Mucosa of stomach (tissue), 1 donor: ENCODE data around the gene YOD1.

ENCODE experiments used
- H3K27me3 ChIP-seq: one replicate; pipeline ENCODE4 v1.7.0; 2013; ENCODE audit warnings: mild to moderate bottlenecking, low read length; ENCODE audit not compliant: control insufficient read depth, insufficient read depth
- H3K36me3 ChIP-seq: one replicate; pipeline ENCODE4 v1.7.0; 2013; ENCODE audit warnings: low read length; ENCODE audit not compliant: control insufficient read depth, insufficient read depth
- H3K4me1 ChIP-seq: one replicate; pipeline ENCODE4 v1.7.0; 2013; ENCODE audit warnings: mild to moderate bottlenecking, low read length; ENCODE audit not compliant: control insufficient read depth, insufficient read depth
- H3K4me3 ChIP-seq: one replicate; pipeline ENCODE4 v1.7.0; 2013; ENCODE audit warnings: low read length
- H3K9ac ChIP-seq: one replicate; pipeline ENCODE4 v1.7.0; 2013; ENCODE audit warnings: mild to moderate bottlenecking, low read length, moderate library complexity
- H3K9me3 ChIP-seq: one replicate; pipeline ENCODE4 v1.7.0; 2013; ENCODE audit warnings: mild to moderate bottlenecking, low read length, moderate library complexity; ENCODE audit not compliant: control insufficient read depth
- donor health status: Pancreatic carcinoma.

The YOD1 gene

DNA sequence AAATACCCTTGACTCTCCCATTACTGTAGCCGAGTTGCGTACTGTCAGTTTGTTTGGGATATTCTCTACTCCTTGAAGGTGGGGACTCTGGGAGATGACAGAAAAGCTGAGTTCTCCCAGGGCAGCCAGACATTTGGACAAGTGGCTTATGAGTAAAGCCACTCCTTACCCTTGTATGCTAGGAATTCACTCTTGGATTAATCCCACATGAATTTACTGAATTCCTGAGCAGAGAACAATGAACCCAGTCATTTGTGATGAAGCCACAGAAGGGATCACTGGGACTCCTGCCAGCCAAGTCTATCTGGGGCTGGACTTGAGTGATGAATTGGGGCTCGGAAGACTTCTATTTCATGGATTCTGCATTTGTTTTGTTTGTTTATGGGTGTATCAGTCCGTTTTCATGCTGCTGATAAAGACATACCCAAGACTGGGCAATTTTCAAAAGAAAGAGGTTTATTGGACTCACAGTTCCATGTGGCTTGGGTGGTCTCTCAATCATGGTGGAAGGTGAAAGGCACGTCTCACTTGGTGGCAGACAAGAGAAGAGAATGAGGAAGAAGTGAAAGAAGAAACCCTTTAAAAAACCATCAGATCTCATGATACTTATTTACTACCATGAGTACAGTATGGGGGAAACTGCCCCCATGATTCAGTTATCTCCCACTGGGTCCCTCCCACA lies 43.5 kb downstream of the YOD1 start:
- Histone ChIP-seq H3K4me1 (peaks cover 91% of the 10 kb centered on the region), H3K36me3 (no peaks in the 10 kb centered on the region), H3K27me3 (no peaks in the 10 kb centered on the region), H3K9me3 (no peaks in the 10 kb centered on the region), H3K4me3 (no peak overlapping the region), H3K9ac (no peak overlapping the region)

DNA sequence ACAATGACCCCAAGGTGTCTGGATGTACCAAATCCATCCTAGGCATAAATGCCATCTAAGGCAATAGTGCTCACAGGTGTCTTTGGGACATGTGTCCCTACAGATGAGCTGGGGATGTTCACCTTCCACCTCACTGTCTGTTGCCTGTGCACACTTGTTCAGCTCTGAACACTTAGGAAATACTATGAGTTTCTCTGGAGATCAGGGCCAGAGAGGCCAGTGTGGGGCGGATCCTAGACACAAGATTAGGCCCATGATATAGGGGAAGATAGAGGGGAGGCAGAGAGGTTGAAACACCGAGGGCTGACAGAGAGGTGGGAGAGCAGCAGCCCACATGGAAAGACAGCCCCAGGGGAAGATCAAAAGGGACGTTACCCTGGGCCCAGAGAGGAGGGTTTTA lies 44.1 kb downstream of the YOD1 start:
- Histone ChIP-seq H3K9me3 (no peaks in the 10 kb centered on the region), H3K36me3 (no peaks in the 10 kb centered on the region), H3K9ac (no peak overlapping the region), H3K27me3 (no peaks in the 10 kb centered on the region), H3K4me1 (peaks cover 95% of the 10 kb centered on the region), H3K4me3 (no peak overlapping the region)

DNA sequence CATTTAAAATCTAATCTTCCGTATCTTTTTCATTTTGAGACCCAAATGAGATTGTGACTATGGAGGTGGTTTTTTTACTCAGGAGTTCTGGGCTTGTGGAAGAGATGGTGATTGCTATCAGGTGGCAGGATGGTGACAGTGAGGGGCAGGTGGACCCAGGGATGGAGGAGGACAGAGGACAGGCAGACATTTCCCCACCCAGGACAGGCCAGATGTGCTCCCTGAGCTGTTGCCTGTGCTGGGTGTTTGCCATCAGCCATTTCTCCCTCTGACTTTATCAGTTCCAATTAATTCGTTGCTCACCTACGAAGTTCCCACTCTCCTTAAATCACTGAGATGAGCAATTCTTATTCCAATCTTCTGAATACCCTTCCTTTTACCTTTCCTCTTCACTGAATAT lies 44.9 kb downstream of the YOD1 start:
- peak overlapping the region; percentile 60 for H3K9ac ChIP-seq
- no peaks in the 10 kb centered on the region for H3K27me3 ChIP-seq
- H3K9me3 ChIP-seq, result no peaks in the 10 kb centered on the region
- no peak overlapping the region for H3K4me3 ChIP-seq
- no peaks in the 10 kb centered on the region for H3K36me3 ChIP-seq
- peaks cover 95% of the 10 kb centered on the region for H3K4me1 ChIP-seq

DNA sequence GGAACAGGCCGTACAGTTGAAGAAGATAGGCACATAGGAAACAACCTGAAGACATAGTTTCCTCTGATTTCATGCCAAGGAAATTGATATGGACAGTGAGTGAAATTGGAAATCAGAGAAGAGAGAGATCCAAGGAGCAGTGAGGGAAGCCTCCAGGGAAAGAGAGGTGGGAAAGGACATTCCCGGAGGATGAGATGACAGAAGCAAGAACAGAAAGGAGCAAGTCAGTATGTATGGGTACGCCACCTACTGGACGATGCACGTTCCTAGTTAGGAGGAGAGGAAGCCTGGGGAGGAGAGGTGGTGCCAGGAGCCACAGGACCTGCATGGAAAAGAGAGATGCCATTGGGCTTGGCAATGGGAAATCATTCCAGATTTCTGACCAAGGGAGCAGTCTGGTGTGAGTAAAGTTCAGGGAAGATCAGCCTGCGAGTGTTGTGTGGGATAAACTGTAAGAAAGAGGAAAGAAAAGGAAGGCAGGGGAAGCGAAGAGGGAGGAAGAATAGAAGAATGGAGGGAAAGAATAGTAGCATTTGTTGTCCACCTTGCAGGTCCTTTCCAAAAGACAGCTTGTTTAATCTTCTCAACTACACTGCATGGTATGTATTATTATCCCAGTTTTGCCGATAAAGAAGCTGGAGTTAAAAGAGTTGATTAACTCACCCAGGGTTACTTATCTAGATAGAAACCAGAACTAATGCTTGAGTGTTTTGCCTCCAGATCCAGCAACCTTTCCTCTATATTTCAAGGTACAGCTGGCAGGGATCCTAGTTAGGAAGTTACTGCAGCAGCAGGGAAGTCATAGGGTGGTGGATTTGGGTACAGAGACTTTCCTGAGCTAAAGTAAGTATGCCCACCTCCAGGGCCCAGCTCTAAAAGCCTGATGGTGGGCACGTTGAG lies 45.8 kb downstream of the YOD1 start:
- Histone ChIP-seq H3K9ac (peak overlapping the region; percentile 60), H3K4me1 (peaks cover 89% of the 10 kb centered on the region), H3K4me3 (no peak overlapping the region)

DNA sequence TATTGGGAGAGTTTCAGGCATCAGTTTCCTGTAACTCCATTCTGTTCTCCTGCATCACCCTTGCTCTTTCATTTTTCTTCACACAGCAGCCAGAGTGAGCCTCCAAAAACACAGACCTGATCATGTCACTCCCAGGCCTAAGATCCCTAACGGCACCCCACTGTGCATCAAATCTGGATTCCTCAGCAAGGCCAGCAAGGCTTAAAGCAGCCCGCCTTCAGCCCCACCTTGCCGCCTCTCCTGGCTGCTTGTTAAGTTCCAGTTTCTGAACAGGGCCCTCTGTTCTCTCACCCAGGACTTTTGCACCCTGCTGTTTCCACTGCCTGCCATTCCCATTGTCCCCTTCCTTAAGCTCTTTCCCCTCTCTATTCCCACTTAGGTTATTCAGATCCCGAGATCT lies 47.8 kb downstream of the YOD1 start:
- H3K9me3 ChIP-seq, result no peaks in the 10 kb centered on the region
- H3K36me3 ChIP-seq, result no peaks in the 10 kb centered on the region
- peak overlapping the region; percentile 16 for H3K9ac ChIP-seq
- H3K4me3 ChIP-seq, result no peak overlapping the region
- H3K4me1 ChIP-seq, result peaks cover 70% of the 10 kb centered on the region
- H3K27me3 ChIP-seq, result no peaks in the 10 kb centered on the region

More for the DNA sequence above, 45.8 kb downstream of the YOD1 start:
- H3K27me3 ChIP-seq, result no peaks in the 10 kb centered on the region
- H3K36me3 ChIP-seq, result no peaks in the 10 kb centered on the region
- H3K9me3 ChIP-seq, result no peaks in the 10 kb centered on the region

DNA sequence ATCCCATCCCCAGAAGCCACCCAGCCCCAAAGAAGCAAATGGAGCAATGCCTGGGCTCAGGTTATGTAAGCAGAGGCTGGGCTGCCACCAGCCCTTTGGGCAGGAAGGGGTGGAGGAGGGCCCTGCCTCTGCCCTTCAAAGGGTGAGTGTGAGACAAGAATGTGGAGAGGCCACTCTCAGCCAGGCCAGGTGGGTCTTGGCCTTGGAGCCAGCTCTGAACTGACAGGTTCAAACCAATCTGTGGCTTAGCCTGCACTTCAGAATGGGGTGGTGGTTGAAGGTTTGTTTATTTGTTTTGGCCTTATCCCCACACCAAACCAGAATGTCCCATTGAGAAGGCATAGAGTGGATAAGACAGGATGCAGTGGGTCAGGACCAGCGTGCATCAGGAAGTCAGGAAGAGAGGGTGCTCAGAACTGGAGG lies 48.3 kb downstream of the YOD1 start:
- no peaks in the 10 kb centered on the region for H3K36me3 ChIP-seq
- peaks cover 65% of the 10 kb centered on the region for H3K4me1 ChIP-seq
- no peaks in the 10 kb centered on the region for H3K27me3 ChIP-seq
- no peak overlapping the region for H3K4me3 ChIP-seq
- no peak overlapping the region for H3K9ac ChIP-seq
- H3K9me3 ChIP-seq, result no peaks in the 10 kb centered on the region

DNA sequence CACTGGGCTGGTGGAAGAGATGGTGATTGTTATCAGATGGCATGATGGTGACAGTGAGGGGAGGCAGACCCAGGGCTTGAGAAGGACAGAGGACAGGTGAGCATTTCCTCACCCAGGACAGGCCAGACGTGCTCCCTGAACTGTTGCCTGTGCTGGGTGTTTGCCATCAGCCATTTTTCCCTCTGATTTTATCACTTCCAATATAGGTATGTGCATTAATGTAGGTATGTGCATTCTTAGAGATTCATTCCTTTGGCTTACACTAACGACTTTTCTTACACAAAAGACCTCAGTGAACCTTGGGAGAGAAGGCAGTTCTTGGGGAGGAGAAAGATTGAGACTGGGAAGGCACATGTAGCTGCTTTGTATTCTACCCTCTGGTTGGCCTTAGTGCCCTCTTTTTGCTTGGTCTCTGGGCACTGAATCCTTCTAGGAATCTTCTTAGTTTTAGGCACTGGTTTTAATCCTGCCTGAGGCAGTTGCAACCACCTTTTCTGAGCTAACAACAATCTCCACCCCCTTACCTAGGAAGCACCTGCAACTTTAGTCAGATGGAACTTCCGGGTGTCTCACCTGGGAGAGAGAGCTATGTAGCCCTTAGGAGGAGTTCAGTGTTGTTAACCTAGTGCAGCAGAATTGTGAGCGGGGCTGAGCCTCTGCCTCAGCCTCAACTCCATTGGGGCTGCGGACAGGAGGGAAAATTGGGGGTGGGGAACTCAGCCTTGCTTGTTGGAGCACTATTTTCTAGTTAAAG lies 49.3 kb downstream of the YOD1 start:
- Histone ChIP-seq H3K4me1 (peaks cover 54% of the 10 kb centered on the region), H3K36me3 (no peaks in the 10 kb centered on the region), H3K9ac (no peak overlapping the region), H3K4me3 (no peak overlapping the region), H3K9me3 (no peaks in the 10 kb centered on the region), H3K27me3 (no peaks in the 10 kb centered on the region)

DNA sequence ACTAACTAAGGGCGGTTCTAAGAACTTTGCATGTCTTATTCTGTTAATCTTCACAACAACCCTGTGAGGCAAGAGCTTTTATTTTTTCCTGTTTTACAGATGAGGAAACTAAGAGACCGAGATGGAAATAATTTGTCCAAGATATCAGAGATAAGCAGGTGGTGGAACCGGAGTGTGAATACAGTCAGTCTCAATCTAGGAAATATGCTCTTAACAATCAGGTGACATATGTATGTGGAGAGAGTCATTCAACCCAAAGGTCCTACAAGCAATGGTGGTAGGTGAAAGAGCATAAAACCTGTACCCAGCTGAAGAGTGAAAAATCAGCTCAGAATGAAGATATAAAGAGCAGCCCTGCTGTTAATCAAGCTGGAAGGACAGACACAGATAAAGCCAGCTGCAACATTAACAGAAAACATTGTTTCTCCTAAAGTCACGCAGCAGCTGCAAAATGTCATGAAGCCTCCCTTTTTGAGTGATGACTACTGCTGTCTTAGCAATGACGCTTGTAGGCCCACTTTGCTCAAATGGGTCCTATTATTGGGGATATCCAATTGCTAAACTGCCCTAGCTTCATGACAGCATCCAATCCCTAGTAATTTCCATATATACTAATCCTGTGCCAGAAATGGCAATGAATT lies 50.2 kb downstream of the YOD1 start:
- no peaks in the 10 kb centered on the region for H3K27me3 ChIP-seq
- no peak overlapping the region for H3K4me3 ChIP-seq
- H3K9ac ChIP-seq, result no peak overlapping the region
- H3K36me3 ChIP-seq, result no peaks in the 10 kb centered on the region
- no peaks in the 10 kb centered on the region for H3K9me3 ChIP-seq
- H3K4me1 ChIP-seq, result peaks cover 45% of the 10 kb centered on the region

DNA sequence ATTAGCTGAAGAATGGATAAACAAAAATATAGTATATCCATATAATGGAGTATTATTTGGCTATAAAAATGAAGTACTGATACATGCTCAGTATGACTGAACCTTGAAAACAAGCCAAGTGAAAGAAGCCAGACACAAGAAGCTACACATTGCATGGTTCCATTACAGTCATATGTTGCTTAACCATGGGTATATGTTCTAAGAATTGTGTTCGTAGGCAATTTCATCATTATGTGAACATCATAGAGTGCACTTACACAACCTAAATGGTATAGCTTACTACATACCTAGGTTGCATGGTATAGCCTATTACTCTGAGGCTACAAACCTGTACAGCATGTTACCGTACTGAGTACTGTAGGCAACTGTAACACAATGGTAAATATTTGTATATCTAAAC lies 52.2 kb downstream of the YOD1 start:
- Histone ChIP-seq H3K27me3 (no peaks in the 10 kb centered on the region), H3K9me3 (no peaks in the 10 kb centered on the region), H3K4me3 (no peak overlapping the region), H3K4me1 (peaks cover 28% of the 10 kb centered on the region), H3K9ac (no peak overlapping the region), H3K36me3 (no peaks in the 10 kb centered on the region)
